Gastroesophageal sphincter (tissue), 3 donors: ENCODE results near the gene ABHD4.

Experiments used
- CTCF ChIP-seq, 4 experiments: fragments of 200-600 bp in 2 of 4; fragments of 450-650 bp in 2 of 4; sonication (generic) in 1 of 4; IDR thresholded peaks; one replicate each; pipeline ENCODE4 v1.5.1; 2017 to 2019; ENCODE audit warnings: antibody characterized with exemption in 4 of 4, mild to moderate bottlenecking in 2 of 4, moderate library complexity in 2 of 4
- EP300 ChIP-seq: sonication (generic); formaldehyde crosslinking; IDR thresholded peaks from one replicate; pipeline ENCODE4 v1.6.1; 2017; ENCODE audit warnings: antibody characterized with exemption, mild to moderate bottlenecking

GRCh38 chr14:22570132-22570949, 27.8 kb upstream of the ABHD4 start:
- peak; percentile 84 to 95 (median 89) for TF ChIP-seq CTCF (IDR thresholded peaks at IDR 0.05)
- no peak for TF ChIP-seq EP300
